GM12878 (cell line): ENCODE measurements around the gene DDR1. TPM values are rescaled to one million over a fixed set of nuclear protein-coding genes. Genes with fewer than 3 reads are reported as not detected.

ENCODE experiments used
- ATAC-seq: fragments of 200-7000 bp; cut with Tn5 transposase; 3 replicates; pipeline ENCODE4 v1.9.1; 2020; ENCODE audit warnings: mild to moderate bottlenecking, moderate library complexity
- BruUV-seq: library from RNA; stranded (reverse); fragments of 400-500 nt; replicated peaks from 2 replicates; lab custom pipeline; 2021; lab: Mats Ljungman, UMichigan
- CTCF ChIA-PET: fragments of 300-600 bp; sonication (Branson Sonifier 250); formaldehyde crosslinking; extraction: SDS; loops from one replicate; lab custom pipeline; 2021; ENCODE audit warnings: inconsistent platforms; lab: Yijun Ruan, JAX
- POLR2A ChIA-PET: fragments of 350-600 bp; formaldehyde crosslinking; extraction: SDS; loops from one replicate; lab custom pipeline; 2021; ENCODE audit warnings: inconsistent platforms; lab: Charles Lee
- RAD21 ChIA-PET: fragments of 300-600 bp; sonication (Branson Sonifier 250); formaldehyde crosslinking; loops from one replicate; lab custom pipeline; 2023; ENCODE audit warnings: antibody characterized with exemption; ENCODE audit not compliant: unreplicated experiment; lab: Charles Lee
- SMC1A ChIA-PET: fragments of 300-600 bp; sonication (Branson Sonifier 250); formaldehyde crosslinking; loops from one replicate; lab custom pipeline; 2023; ENCODE audit not compliant: unreplicated experiment, uncharacterized antibody; lab: Charles Lee
- DNase-seq: peaks from one replicate; pipeline ENCODE4 v3.0.0-alpha.2; 2011; ENCODE audit warnings: low read depth, low spot score
- FAIRE-seq: peaks from 3 replicates; lab custom pipeline; 2011; peaks lifted over from hg19 to GRCh38; lab: Jason Lieb, UNC
- H2AFZ ChIP-seq: 2 replicates; pipeline ENCODE4 v1.6.0; 2011; ENCODE audit warnings: low read depth, low read length, control low read depth; ENCODE audit not compliant: control insufficient read depth
- H3K27ac ChIP-seq: 2 replicates; pipeline ENCODE4 v1.5.1; 2011; ENCODE audit warnings: control low read depth; ENCODE audit not compliant: control insufficient read depth, insufficient read depth
- H3K27me3 ChIP-seq, 2 experiments: replicated peaks in 1 of 2; 2 replicates each; pipeline versions ENCODE4 v1.6.0 to v1.6.1; 2011; ENCODE audit warnings: low read length in 1 of 2; ENCODE audit not compliant: control insufficient read depth in 2 of 2, insufficient read depth in 2 of 2
- H3K36me3 ChIP-seq, 2 experiments: 2 replicates each; pipeline ENCODE4 v1.5.1; 2011; ENCODE audit warnings: low read length in 1 of 2; ENCODE audit not compliant: control insufficient read depth in 2 of 2, insufficient read depth in 2 of 2
- H3K4me1 ChIP-seq: 2 replicates; pipeline ENCODE4 v1.6.1; 2011; ENCODE audit warnings: mild to moderate bottlenecking, low read length, moderate library complexity, mixed read lengths; ENCODE audit not compliant: control insufficient read depth, insufficient read depth
- H3K4me2 ChIP-seq: 2 replicates; pipeline ENCODE4 v1.6.0; 2011; ENCODE audit warnings: control low read depth; ENCODE audit not compliant: control insufficient read depth, insufficient read depth
- H3K4me3 ChIP-seq: fragments of 200-600 bp; sonication (generic); 2 replicates; pipeline ENCODE4 v1.5.1; 2016
- H3K79me2 ChIP-seq: 2 replicates; pipeline ENCODE4 v1.6.0; 2011; ENCODE audit warnings: low read length; ENCODE audit not compliant: control insufficient read depth, insufficient read depth
- H3K9ac ChIP-seq: 2 replicates; pipeline ENCODE4 v1.8.0; 2011; ENCODE audit warnings: low read length, control low read depth, mixed read lengths; ENCODE audit not compliant: control insufficient read depth, insufficient read depth
- H3K9me3 ChIP-seq: replicated peaks from 3 replicates; pipeline ENCODE4 v1.5.1; 2011; ENCODE audit warnings: mild to moderate bottlenecking, low read length; ENCODE audit not compliant: control insufficient read depth, insufficient read depth
- H4K20me1 ChIP-seq: 2 replicates; pipeline ENCODE4 v1.6.0; 2011; ENCODE audit not compliant: control insufficient read depth, insufficient read depth
- ATF7 ChIP-seq: fragments of 450-650 bp; IDR thresholded peaks from 2 replicates; pipeline ENCODE4 v1.6.1; 2016; ENCODE audit warnings: low read depth, mild to moderate bottlenecking
- BCL11A ChIP-seq: IDR thresholded peaks from 2 replicates; pipeline ENCODE4 v1.6.1; 2011; ENCODE audit warnings: low read depth, low read length
- CBX5 ChIP-seq: sonication (generic); IDR thresholded peaks from 2 replicates; pipeline ENCODE4 v1.6.1; 2016; ENCODE audit warnings: low read depth, moderate library complexity, mild to moderate bottlenecking, inconsistent platforms
- FOS ChIP-seq: IDR thresholded peaks from 3 replicates; pipeline ENCODE4 v1.6.1; 2011; ENCODE audit warnings: borderline replicate concordance; ENCODE audit not compliant: insufficient read length; ENCODE audit errors: extremely low read depth
- HCFC1 ChIP-seq: fragments of 150-350 bp; IDR thresholded peaks from 2 replicates; pipeline ENCODE4 v1.6.1; 2014; ENCODE audit warnings: low read length
- HDAC2 ChIP-seq: fragments of 200-600 bp; sonication (generic); IDR thresholded peaks from 2 replicates; pipeline ENCODE4 v1.6.1; 2017
- SMARCA5 ChIP-seq: fragments of 450-650 bp; IDR thresholded peaks from 2 replicates; pipeline ENCODE4 v1.6.1; 2017; ENCODE audit warnings: mild to moderate bottlenecking
- SMC3 ChIP-seq: IDR thresholded peaks from 2 replicates; pipeline ENCODE4 v1.6.1; 2011; ENCODE audit warnings: low read length, improper control_type of control experiment, borderline replicate concordance
- TAF1 ChIP-seq: IDR thresholded peaks from 2 replicates; pipeline ENCODE4 v1.6.1; 2011; ENCODE audit warnings: mild to moderate bottlenecking, low read depth, low read length, borderline replicate concordance
- WGBS: methylation state at CpG from one replicate; pipeline ENCODE4 v1.1.6; 2016; ENCODE audit warnings: low lambda C conversion rate; ENCODE audit not compliant: insufficient replicate concordance, insufficient coverage; ENCODE audit errors: missing lambda C conversion rate; 5-methylcytosine and 5-hydroxymethylcytosine counted together
- in situ Hi-C: fragments of 300-500 bp; cut with MboI; formaldehyde crosslinking; loops from 9 replicates; pipeline ENCODE4 v1.14.3; 2018; ENCODE audit warnings: mixed read lengths
- intact Hi-C: fragments of 100-400 bp; cut with micrococcal nuclease; formaldehyde crosslinking; loops from one replicate; pipeline ENCODE4 v1.14.2; 2022; ENCODE audit not compliant: unreplicated experiment
- polyA plus RNA-seq, 11 experiments: library from polyadenylated mRNA; depleted of rRNA in 4 of 11; unstranded in 6 of 11; stranded (reverse) in 5 of 11; fragments of >200 nt; fragmentation: Nextera tagmentation in 4 of 11; fragmentation: Illumina TruSeq in 1 of 11; extraction: Ambion mirVana in 4 of 11; extraction: Trizol in 1 of 11; gene quantifications; 1 replicate in 1 of 11; 2 replicates in 10 of 11; pipeline versions ENCODE4 v1.2.1 to v1.2.3, GENCODE V29; 2011 to 2016; ENCODE audit warnings: inconsistent platforms in 2 of 11, missing spikeins in 2 of 11, low read depth in 1 of 11
- total RNA-seq, 4 experiments: library from RNA; depleted of rRNA in 3 of 4; stranded (reverse); fragments of >200 nt in 3 of 4; fragmentation: Illumina TruSeq in 1 of 4; extraction: Trizol in 1 of 4; gene quantifications; 2 replicates each; pipeline versions ENCODE4 v1.2.1 to v1.2.3, GENCODE V29; 2013 to 2021
- TF ChIP-seq, protein P1 (sequence below): fragments of 450-650 bp; IDR thresholded peaks from 2 replicates; pipeline ENCODE4 v1.6.1; 2016; ENCODE audit warnings: mild to moderate bottlenecking
- TF ChIP-seq, protein P2 (sequence below): fragments of 450-650 bp; formaldehyde crosslinking; IDR thresholded peaks from 2 replicates; pipeline ENCODE4 v1.4.0; 2020; ENCODE audit warnings: mild to moderate bottlenecking, moderate library complexity
- TF ChIP-seq, protein P3 (sequence below): fragments of 450-650 bp; IDR thresholded peaks from 2 replicates; pipeline ENCODE4 v1.6.1; 2017; ENCODE audit warnings: borderline replicate concordance
- TF ChIP-seq, protein P4 (sequence below): IDR thresholded peaks from 2 replicates; pipeline ENCODE4 v1.6.1; 2012; ENCODE audit warnings: low read length, inconsistent platforms

DDR1 gene
- total and polyA plus RNA-seq, 10 of the 15 experiments (the other 5 are each of a cell fraction or from before 2014, with no cell fraction given) = 1.1 to 39.0 (median 11.9) TPM

DNA sequence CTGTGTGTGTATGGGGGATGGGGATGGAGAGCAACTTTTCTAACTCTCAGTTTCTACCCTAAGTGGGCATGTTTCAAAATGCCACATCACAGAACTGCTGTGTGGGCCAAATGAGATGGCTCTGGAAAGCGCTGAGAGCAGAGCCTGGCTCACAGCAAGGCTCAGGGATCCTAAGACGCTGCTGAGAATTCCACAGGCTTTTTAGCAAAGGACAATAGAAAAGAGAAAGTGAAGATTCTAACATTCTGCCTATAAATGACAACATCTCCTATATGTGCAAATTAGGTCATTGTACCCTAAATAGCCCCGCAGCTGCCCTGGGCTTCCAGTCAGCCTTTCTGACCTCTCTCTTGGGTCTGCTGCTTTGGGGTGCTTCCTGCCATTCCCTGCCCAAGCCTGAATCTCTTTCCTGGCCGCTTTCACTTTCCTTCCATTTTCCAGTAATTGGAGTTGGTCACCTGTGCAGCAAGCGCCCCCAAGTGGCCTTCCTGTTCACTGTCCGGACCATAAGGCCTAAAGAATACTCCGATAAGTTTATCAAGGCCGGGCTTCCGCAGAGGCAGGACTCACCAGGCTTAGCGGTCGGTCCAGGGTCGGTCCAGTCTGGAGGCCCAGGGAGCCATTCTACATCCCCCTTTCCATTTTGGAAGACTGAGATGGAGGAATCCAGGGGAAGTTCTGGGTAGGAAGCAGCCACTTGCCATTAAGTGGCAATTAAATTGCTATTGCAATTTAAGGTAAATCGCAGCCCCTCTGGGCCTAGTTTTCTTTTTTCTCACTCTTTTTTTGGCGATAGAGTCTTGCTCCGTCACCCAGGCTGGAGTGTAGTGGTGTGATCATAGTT is 6.7 kb upstream of the DDR1 start:
- Histone ChIP-seq H3K27ac (peak overlapping the region; percentile 68), H3K36me3 (no peaks in the 10 kb centered on the region), H3K9ac (peak overlapping the region; percentile 49), H2AFZ (peak overlapping the region; percentile 82), H3K4me1 (peaks cover 21% of the 10 kb centered on the region), H3K79me2 (no peaks in the 10 kb centered on the region), H3K9me3 (peaks cover under 1% of the 10 kb centered on the region; the same call in 2 of the 3 replicates), H3K4me3 (peak overlapping the region; percentile 61), H4K20me1 (no peaks in the 10 kb centered on the region), H3K27me3 (no peaks in the 10 kb centered on the region), H3K4me2 (peak overlapping the region; percentile 73)
- intact Hi-C loops (loop anchor here (1.0 to 5.0 kb wide), 3 partner anchors 49 to 195 kb away; no protein-coding TSS in a partner anchor), in situ Hi-C loops (loop anchor here (5.0 kb wide), 1 partner anchor 55 kb away; no protein-coding TSS in a partner anchor)
- ChIA-PET SMC1A (interaction anchor here (0.7 to 6.1 kb wide), 26 partner anchors 9 to 280 kb away, joined by 3 to 72 read pairs (median 5); partner anchors contain the start of genes IER3 and VARS2), CTCF (interaction anchor here (0.7 to 5.0 kb wide), 23 partner anchors 10 to 336 kb away, joined by 3 to 90 read pairs (median 5); partner anchors contain the start of gene VARS2), POLR2A (interaction anchor here (0.6 to 1.6 kb wide), 9 partner anchors 20 to 199 kb away, joined by 3 to 7 read pairs (median 4); partner anchors contain the start of gene VARS2), RAD21 (interaction anchor here (0.8 to 10.7 kb wide), 13 partner anchors 20 to 202 kb away, joined by 3 to 144 read pairs (median 6); partner anchors contain the start of genes FLOT1 and VARS2)
- peak; percentile 59 for DNase-seq
- no TSS peak for BruUV-seq
- peak; percentile 54 for FAIRE-seq
- 10% methylated on average over 15 of the region's 15 CpGs for WGBS
- ATAC-seq = peak; percentile 91
- TF ChIP-seq ATF7 (peak; percentile 93), SMC3 (peak; percentile 90), HCFC1 (no peak), FOS (no peak), TAF1 (no peak), CBX5 (no peak; the same call in 1 of the 2 replicates), SMARCA5 (peak; percentile 60; the same call in 1 of the 2 replicates), BCL11A (no peak), HDAC2 (no peak)
- TF ChIP-seq, protein P1, sequence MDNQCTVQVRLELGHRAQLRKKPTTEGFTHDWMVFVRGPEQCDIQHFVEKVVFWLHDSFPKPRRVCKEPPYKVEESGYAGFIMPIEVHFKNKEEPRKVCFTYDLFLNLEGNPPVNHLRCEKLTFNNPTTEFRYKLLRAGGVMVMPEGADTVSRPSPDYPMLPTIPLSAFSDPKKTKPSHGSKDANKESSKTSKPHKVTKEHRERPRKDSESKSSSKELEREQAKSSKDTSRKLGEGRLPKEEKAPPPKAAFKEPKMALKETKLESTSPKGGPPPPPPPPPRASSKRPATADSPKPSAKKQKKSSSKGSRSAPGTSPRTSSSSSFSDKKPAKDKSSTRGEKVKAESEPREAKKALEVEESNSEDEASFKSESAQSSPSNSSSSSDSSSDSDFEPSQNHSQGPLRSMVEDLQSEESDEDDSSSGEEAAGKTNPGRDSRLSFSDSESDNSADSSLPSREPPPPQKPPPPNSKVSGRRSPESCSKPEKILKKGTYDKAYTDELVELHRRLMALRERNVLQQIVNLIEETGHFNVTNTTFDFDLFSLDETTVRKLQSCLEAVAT = 0 out of 2 replicates have a peak, but pooled peaks have one; percentile 19
- TF ChIP-seq, protein P2, sequence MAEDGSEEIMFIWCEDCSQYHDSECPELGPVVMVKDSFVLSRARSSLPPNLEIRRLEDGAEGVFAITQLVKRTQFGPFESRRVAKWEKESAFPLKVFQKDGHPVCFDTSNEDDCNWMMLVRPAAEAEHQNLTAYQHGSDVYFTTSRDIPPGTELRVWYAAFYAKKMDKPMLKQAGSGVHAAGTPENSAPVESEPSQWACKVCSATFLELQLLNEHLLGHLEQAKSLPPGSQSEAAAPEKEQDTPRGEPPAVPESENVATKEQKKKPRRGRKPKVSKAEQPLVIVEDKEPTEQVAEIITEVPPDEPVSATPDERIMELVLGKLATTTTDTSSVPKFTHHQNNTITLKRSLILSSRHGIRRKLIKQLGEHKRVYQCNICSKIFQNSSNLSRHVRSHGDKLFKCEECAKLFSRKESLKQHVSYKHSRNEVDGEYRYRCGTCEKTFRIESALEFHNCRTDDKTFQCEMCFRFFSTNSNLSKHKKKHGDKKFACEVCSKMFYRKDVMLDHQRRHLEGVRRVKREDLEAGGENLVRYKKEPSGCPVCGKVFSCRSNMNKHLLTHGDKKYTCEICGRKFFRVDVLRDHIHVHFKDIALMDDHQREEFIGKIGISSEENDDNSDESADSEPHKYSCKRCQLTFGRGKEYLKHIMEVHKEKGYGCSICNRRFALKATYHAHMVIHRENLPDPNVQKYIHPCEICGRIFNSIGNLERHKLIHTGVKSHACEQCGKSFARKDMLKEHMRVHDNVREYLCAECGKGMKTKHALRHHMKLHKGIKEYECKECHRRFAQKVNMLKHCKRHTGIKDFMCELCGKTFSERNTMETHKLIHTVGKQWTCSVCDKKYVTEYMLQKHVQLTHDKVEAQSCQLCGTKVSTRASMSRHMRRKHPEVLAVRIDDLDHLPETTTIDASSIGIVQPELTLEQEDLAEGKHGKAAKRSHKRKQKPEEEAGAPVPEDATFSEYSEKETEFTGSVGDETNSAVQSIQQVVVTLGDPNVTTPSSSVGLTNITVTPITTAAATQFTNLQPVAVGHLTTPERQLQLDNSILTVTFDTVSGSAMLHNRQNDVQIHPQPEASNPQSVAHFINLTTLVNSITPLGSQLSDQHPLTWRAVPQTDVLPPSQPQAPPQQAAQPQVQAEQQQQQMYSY = no peak
- TF ChIP-seq, protein P3, sequence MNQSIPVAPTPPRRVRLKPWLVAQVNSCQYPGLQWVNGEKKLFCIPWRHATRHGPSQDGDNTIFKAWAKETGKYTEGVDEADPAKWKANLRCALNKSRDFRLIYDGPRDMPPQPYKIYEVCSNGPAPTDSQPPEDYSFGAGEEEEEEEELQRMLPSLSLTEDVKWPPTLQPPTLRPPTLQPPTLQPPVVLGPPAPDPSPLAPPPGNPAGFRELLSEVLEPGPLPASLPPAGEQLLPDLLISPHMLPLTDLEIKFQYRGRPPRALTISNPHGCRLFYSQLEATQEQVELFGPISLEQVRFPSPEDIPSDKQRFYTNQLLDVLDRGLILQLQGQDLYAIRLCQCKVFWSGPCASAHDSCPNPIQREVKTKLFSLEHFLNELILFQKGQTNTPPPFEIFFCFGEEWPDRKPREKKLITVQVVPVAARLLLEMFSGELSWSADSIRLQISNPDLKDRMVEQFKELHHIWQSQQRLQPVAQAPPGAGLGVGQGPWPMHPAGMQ = no peak
- TF ChIP-seq, protein P4, sequence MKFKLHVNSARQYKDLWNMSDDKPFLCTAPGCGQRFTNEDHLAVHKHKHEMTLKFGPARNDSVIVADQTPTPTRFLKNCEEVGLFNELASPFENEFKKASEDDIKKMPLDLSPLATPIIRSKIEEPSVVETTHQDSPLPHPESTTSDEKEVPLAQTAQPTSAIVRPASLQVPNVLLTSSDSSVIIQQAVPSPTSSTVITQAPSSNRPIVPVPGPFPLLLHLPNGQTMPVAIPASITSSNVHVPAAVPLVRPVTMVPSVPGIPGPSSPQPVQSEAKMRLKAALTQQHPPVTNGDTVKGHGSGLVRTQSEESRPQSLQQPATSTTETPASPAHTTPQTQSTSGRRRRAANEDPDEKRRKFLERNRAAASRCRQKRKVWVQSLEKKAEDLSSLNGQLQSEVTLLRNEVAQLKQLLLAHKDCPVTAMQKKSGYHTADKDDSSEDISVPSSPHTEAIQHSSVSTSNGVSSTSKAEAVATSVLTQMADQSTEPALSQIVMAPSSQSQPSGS = no peak; the same call in 1 of the 2 replicates
